Colonic mucosa (tissue), 4 donors: ENCODE measurements around the gene HLA-DOA. TPM values are rescaled to one million over a fixed set of nuclear protein-coding genes. Genes with fewer than 3 reads are reported as not detected.
A peak's percentile ranks its signal among the peaks of the same experiment; 100 is the strongest.

Experiments
- DNase-seq: peaks from one replicate; pipeline ENCODE4 v3.0.0-alpha.2; 2020
- H3K27ac ChIP-seq: fragments of 200-600 bp; one replicate; pipeline ENCODE4 v1.8.0; 2021
- H3K27me3 ChIP-seq: fragments of 200-600 bp; one replicate; pipeline ENCODE4 v1.8.0; 2021
- H3K36me3 ChIP-seq: fragments of 200-600 bp; one replicate; pipeline ENCODE4 v1.8.0; 2021
- H3K4me1 ChIP-seq: fragments of 200-600 bp; one replicate; pipeline ENCODE4 v1.8.0; 2021; ENCODE audit warnings: mild to moderate bottlenecking
- H3K4me3 ChIP-seq: fragments of 200-600 bp; one replicate; pipeline ENCODE4 v1.8.0; 2021
- H3K9ac ChIP-seq, 2 donors: one replicate each; pipeline ENCODE4 v1.7.0; 2013; ENCODE audit warnings: control low read depth in 2 of 2, low read depth in 2 of 2, low read length in 2 of 2
- H3K9me3 ChIP-seq: fragments of 200-600 bp; one replicate; pipeline ENCODE4 v1.8.0; 2021
- CTCF ChIP-seq: fragments of 200-600 bp; IDR thresholded peaks from one replicate; pipeline ENCODE4 v1.8.0; 2022; ENCODE audit warnings: antibody characterized with exemption, mild to moderate bottlenecking
- intact Hi-C: fragments of 100-400 bp; cut with DNase I; formaldehyde crosslinking; loops from one replicate; pipeline ENCODE4 v1.14.1; 2022
- total RNA-seq, 2 donors: library from RNA; stranded (reverse); fragmentation: NEBNext Ultra II Directional in 1 of 2; extraction: Animal tissue kit (Norgen Biotek cat#: 25700) in 1 of 2; gene quantifications; one replicate each; pipeline ENCODE4 v1.2.1, GENCODE V29; 2021
- donor health status: healthy.
- donor health status: DM: no; HTN: no; CAD: no.
- donor health status: DM: no; HTN: no; CAD: no.

The HLA-DOA gene
- total RNA-seq, 2 donors from 2014 or later = 1.6 to 4.3 TPM

DNA sequence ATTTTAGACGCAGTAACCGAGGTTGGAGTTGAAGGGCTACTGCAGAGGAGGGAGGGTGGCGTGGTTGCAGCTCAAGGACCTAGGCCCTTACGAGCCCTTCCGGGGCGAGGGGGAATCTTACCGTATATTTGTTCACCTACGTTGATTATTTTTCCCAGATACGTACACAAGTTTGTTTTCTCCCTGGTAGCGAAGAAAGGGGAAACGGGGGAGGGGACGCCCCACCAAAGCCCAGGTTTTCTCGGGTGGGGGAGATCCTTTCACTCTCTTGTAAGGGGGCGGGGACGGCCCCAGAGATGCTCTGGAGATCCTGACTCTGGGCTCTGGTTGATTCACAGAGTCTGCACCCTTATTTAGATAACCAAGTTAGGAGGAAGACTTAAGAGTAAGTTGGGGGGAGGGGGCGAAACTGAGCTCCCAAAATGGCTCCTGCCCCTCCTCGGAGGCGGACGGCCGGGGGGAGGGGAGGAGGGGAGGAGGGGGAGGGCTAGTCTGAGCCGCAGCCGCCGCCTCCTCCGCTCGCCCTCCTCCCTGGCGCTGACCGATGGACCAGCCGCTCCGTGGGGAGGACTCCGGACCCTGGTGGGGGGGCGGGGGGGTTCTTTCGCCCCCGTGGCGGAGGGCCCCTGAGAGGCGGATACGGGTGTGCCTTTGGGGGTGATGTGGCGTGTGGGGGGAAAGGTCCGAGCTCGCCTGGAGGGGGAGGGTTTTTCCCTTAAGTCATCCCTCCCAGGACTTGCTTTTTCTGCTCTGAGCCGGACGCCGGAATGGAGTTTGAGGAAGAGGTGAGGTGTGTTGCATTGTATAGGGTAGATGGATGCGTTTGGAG lies 38.8 kb downstream of the HLA-DOA start:
- no peak for TF ChIP-seq CTCF
- H3K36me3 ChIP-seq = peaks cover 7% of the 10 kb centered on the region

GRCh38 chr6:32969685-32970412 lies 39.5 kb downstream of the HLA-DOA start:
- H3K4me1 ChIP-seq = peaks cover 9% of the 10 kb centered on the region
- peaks cover 6% of the 10 kb centered on the region for H3K36me3 ChIP-seq
- DNase-seq = peak; percentile 84
- H3K27ac ChIP-seq = peak overlapping the region; percentile 96
- H3K27me3 ChIP-seq = no peaks in the 10 kb centered on the region
- H3K9me3 ChIP-seq = no peaks in the 10 kb centered on the region
- peak overlapping the region; percentile 99 to 100 for H3K9ac ChIP-seq
- H3K4me3 ChIP-seq = peak overlapping the region; percentile 91
- peak; percentile 18 for TF ChIP-seq CTCF
- intact Hi-C loops = no loop called here

More for the DNA sequence above, 38.8 kb downstream of the HLA-DOA start:
- peak overlapping the region; percentile 96 for H3K27ac ChIP-seq
- H3K4me3 ChIP-seq = peak overlapping the region; percentile 91
- peak overlapping the region; percentile 99 to 100 for H3K9ac ChIP-seq
- H3K4me1 ChIP-seq = peaks cover 9% of the 10 kb centered on the region
- H3K27me3 ChIP-seq = no peaks in the 10 kb centered on the region
- DNase-seq = peak; percentile 92
- H3K9me3 ChIP-seq = no peaks in the 10 kb centered on the region
- intact Hi-C loops = no loop called here

DNA sequence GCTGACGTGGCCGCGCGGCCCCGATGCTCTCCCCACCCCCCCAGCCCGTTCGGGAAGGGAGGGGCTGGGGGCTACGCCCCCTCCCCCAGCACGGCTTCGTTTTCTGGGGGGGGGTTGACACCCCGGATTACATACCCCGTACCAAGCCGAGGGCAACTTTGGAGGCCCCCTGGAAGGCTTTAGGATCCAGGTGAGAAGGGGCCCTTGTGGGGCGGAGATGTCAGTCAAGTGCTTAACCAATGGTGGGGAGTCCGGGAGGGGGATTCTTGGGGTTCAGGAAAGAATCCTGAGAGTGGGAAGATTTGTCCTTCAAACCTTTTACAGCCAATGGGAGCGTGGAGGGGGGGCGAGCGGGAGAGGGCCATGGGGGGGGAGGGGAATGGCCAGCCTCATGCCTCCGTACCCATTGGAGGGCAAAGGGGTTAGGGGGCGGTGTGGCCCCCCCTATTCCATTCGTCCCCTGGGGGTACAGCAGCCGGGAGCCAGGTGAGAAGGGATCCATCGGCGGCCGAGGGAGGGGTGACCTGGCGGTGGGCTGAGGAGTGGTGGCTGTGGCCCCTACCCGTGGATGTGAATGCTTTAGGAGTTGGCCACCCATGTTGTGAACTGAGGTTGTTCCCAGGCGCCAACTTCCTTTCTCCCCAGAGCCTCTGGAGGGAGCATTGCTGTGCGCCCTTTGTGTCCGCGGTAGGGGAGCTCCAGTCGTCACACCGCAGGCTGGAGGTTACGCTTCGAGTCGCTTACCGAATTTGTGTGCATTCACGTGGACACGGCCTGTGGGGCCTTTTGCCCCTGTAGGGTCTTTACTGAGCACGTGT lies 40.3 kb downstream of the HLA-DOA start:
- Histone ChIP-seq H3K4me3 (peak overlapping the region; percentile 91), H3K27ac (peak overlapping the region; percentile 96), H3K36me3 (no peaks in the 10 kb centered on the region), H3K9ac (peak overlapping the region; percentile 99 to 100), H3K4me1 (peaks cover 9% of the 10 kb centered on the region), H3K9me3 (no peaks in the 10 kb centered on the region), H3K27me3 (no peaks in the 10 kb centered on the region)
- intact Hi-C loops = no loop called here
- DNase-seq = peak; percentile 75
- TF ChIP-seq CTCF = no peak

DNA sequence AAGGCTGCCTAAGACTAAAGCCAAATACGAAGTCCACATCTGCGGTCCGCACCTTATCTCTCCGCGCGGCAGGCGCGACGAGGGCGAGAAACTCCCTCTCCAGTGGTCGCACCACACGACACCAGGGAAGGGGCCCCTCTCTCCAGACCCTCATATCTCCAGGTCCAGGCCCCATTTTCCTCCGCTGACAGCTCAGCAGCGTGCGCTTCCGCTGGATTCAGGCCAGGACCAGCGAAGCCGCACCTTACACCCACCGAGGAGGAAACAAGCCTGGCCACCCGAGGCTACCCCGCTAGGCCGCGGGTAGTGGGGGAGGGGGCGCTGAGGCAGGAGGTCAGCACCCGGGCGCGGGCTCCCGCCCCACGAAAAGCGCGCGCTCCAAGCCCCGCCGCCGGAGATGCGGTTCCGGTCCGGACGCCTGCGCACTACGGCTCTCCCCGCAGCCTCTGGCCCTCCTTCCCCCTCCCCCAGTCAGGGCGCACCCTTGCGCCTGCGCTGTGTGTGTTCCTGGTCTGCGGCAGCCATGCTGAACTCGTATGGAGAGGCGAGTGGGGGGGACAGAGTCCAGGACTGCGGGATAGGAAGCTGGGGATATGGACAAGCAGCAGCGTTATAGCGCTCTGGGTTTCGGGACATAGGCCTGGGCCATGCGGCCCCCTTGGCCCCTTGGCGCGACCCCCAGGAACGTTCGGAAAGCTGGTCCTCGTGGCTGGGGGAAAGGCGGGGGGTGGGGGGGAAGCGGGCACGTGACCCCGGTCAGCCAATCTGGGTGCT lies 41.1 kb downstream of the HLA-DOA start, which contains the start of gene BRD2:
Gene BRD2, plus strand, starts transcription at position 502 of the 774 bp plus-strand sequence. CDS start 4,305 bp downstream, outside the sequence.
- Histone ChIP-seq H3K36me3 (no peaks in the 10 kb centered on the region), H3K4me3 (peak within 1 kb of the TSS; percentile 91), H3K9ac (peak within 1 kb of the TSS; percentile 99 to 100), H3K4me1 (peaks cover 9% of the 10 kb centered on the region), H3K27me3 (no peaks in the 10 kb centered on the region), H3K27ac (peak within 1 kb of the TSS; percentile 96), H3K9me3 (no peaks in the 10 kb centered on the region)
- intact Hi-C loops = no loop called here
- peak; percentile 98 for DNase-seq
- TF ChIP-seq CTCF = no peak
